Ammon's horn (tissue), 1 donor: ENCODE measurements around the gene ABL1.
"Not testable (repeated sequence)": the region's sequence is repeated elsewhere in the genome, so short reads cannot be mapped to it uniquely, and the experiment has no call there.

ENCODE experiments used
- DNase-seq: peaks from one replicate; pipeline ENCODE4 v3.0.0-alpha.2; 2016; ENCODE audit warnings: low spot score

ABL1 gene

GRCh38 chr9:130834371-130835336 is at the start of gene ABL1:
Gene ABL1, plus strand, starts transcription at chr9:130835254. Its CDS starts 193 bp downstream, at chr9:130835447.
- DNase-seq = peak; percentile 53

- DNase-seq = no peak
These were observed 49.0 kb upstream of the ABL1 start for GRCh38 chr9:130785940-130786508.

- DNase-seq = no peak
These were observed 48.5 kb upstream of the ABL1 start for GRCh38 chr9:130786526-130786925.

- DNase-seq = no peak
These were observed 45.0 kb upstream of the ABL1 start for GRCh38 chr9:130789747-130790672.

GRCh38 chr9:130791303-130791894 is 43.7 kb upstream of the ABL1 start:
- no peak for DNase-seq

GRCh38 chr9:130793589-130793988 is 41.5 kb upstream of the ABL1 start:
- no peak for DNase-seq

GRCh38 chr9:130794021-130794420 is 41.0 kb upstream of the ABL1 start:
- DNase-seq = not testable (repeated sequence)

- DNase-seq = not testable (repeated sequence)
These were observed 40.6 kb upstream of the ABL1 start for GRCh38 chr9:130794423-130794822.

- DNase-seq = no peak
These were observed 40.0 kb upstream of the ABL1 start for GRCh38 chr9:130794923-130795495.

GRCh38 chr9:130803116-130803515 is 31.9 kb upstream of the ABL1 start:
- DNase-seq = not testable (repeated sequence)

GRCh38 chr9:130805510-130806326 is 29.3 kb upstream of the ABL1 start:
- DNase-seq = no peak

- no peak for DNase-seq
These were observed 28.7 kb upstream of the ABL1 start for GRCh38 chr9:130806327-130806716.

GRCh38 chr9:130810609-130811136 is 24.4 kb upstream of the ABL1 start:
- DNase-seq = no peak

- DNase-seq = no peak
These were observed 19.7 kb upstream of the ABL1 start for GRCh38 chr9:130815242-130815808.

- DNase-seq = no peak
These were observed 17.1 kb upstream of the ABL1 start for GRCh38 chr9:130817914-130818313.

- DNase-seq = peak; percentile 58
These were observed 14.8 kb upstream of the ABL1 start for GRCh38 chr9:130820135-130820738.

GRCh38 chr9:130823435-130823834 is 11.6 kb upstream of the ABL1 start:
- DNase-seq = no peak

GRCh38 chr9:130824079-130824478 is 11.0 kb upstream of the ABL1 start:
- DNase-seq = no peak

- DNase-seq = no peak
These were observed 10.3 kb upstream of the ABL1 start for GRCh38 chr9:130824643-130825350.
